ENCODE results near the gene SLC11A2. TPM values are rescaled to one million over a fixed set of nuclear protein-coding genes. Genes with fewer than 3 reads are reported as not detected.
A peak's percentile ranks its signal among the peaks of the same experiment; 100 is the strongest.

The SLC11A2 gene
- total RNA-seq, 1 donor from 2014 or later: 123 TPM

GRCh38 chr12:50985322-50985721, 40.9 kb downstream of the SLC11A2 start:
- Mint-ChIP-seq H3K27me3 (ENCODE audit: low read depth) (no peaks in the 10 kb centered on the region), H3K4me3 (no peak overlapping the region), H3K27ac (peak overlapping the region; percentile 43), H3K4me1 (no peaks in the 10 kb centered on the region), H3K36me3 (peaks cover 18% of the 10 kb centered on the region), H3K9me3 (no peaks in the 10 kb centered on the region)
- DNase-seq (ENCODE audit: low spot score in 2 of 2, unreplicated experiment in 2 of 2): no peak
- TF ChIP-seq, protein P1, sequence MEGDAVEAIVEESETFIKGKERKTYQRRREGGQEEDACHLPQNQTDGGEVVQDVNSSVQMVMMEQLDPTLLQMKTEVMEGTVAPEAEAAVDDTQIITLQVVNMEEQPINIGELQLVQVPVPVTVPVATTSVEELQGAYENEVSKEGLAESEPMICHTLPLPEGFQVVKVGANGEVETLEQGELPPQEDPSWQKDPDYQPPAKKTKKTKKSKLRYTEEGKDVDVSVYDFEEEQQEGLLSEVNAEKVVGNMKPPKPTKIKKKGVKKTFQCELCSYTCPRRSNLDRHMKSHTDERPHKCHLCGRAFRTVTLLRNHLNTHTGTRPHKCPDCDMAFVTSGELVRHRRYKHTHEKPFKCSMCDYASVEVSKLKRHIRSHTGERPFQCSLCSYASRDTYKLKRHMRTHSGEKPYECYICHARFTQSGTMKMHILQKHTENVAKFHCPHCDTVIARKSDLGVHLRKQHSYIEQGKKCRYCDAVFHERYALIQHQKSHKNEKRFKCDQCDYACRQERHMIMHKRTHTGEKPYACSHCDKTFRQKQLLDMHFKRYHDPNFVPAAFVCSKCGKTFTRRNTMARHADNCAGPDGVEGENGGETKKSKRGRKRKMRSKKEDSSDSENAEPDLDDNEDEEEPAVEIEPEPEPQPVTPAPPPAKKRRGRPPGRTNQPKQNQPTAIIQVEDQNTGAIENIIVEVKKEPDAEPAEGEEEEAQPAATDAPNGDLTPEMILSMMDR (IDR thresholded peaks at IDR 0.05; ENCODE audit: unreplicated experiment): no peak

DNA sequence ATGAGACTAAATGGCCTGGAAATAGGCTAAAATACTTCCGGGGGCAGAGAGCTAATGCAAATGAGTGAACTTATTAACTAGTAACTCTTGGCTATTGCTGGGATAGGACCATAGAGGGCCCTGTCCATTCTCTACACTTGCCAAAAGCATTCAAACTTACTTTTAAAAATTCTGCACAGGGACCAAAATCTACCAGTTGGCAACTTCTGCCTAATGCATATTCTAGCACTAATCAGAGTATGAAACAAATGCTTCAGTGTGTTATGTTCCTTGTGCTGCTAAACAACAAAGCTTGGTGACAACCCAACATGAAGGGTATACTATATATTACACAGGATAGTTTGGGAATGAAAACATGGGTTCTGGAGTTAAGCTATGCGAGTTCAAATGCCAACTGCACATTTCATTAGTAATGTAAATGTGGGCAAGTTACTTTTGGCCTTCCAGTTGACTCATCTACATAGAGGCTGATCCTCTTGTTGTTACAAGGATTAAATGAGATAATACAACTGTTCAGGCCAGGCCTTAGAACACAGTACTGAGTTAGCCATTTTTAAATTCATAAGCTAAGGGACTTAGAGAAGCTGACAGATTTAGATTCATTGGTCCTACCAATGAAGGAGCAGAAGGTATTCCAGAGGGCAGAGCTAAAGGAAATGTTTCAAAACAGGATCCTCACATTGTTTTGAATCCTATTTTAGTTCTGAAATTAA, 41.4 kb downstream of the SLC11A2 start:
- no peaks in the 10 kb centered on the region for H3K27me3 Mint-ChIP-seq (ENCODE audit: low read depth)
- H3K36me3 Mint-ChIP-seq: peaks cover 16% of the 10 kb centered on the region
- no peaks in the 10 kb centered on the region for H3K4me1 Mint-ChIP-seq
- TF ChIP-seq, protein P1 (IDR thresholded peaks at IDR 0.05; ENCODE audit: unreplicated experiment): no peak
- no peak for DNase-seq (ENCODE audit: low spot score in 2 of 2, unreplicated experiment in 2 of 2)
- H3K9me3 Mint-ChIP-seq: no peaks in the 10 kb centered on the region
- H3K27ac Mint-ChIP-seq: peak overlapping the region; percentile 43
- no peak overlapping the region for H3K4me3 Mint-ChIP-seq

DNA sequence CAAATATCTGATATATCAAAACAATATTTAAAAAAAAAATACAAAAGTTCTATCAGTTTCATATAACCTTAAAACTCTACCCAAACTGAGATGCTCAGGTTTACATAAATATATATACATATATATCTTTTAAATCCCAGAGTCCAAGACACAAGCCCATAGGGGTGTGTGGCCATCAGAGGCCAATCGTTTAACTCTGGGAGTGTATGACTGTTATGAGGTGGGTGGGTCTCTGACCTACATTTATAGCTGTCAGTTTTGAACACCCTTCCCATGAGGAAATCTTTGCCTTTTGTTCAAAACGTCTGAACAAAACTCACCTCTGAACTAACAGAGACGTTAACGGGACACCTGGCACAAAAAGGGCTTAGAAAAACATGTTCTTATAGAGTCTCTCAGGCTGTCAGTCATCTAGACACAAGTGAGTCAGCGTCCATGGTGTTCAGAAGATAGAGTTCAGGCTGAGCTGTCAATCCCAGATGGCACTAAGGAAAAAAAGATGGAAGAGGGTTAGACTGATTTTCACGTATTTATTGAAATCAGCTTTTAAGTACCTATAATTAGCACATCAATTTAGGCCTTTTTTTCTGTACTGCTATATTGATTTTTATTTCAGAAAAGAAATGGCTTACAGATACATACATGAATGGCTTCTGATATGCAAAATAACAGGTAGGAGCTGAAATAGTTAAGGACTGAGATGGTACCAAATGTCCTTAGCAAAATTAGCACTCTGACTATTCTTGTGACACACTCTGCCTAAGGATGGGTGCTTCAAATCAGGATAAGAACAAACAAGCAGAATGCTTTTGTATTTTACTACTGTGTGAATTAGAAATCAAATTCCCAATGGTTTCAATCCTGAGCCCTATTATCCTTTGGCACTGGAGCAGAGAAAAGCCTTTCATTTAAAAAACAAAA, 44.6 kb downstream of the SLC11A2 start:
- no peaks in the 10 kb centered on the region for H3K4me1 Mint-ChIP-seq
- DNase-seq (ENCODE audit: low spot score in 2 of 2, unreplicated experiment in 2 of 2): no peak
- H3K4me3 Mint-ChIP-seq: no peak overlapping the region
- H3K27ac Mint-ChIP-seq: no peak overlapping the region
- peaks cover 2% of the 10 kb centered on the region for H3K9me3 Mint-ChIP-seq
- H3K27me3 Mint-ChIP-seq (ENCODE audit: low read depth): no peaks in the 10 kb centered on the region
- H3K36me3 Mint-ChIP-seq: peaks cover 17% of the 10 kb centered on the region
- TF ChIP-seq, protein P1 (IDR thresholded peaks at IDR 0.05; ENCODE audit: unreplicated experiment): no peak

DNA sequence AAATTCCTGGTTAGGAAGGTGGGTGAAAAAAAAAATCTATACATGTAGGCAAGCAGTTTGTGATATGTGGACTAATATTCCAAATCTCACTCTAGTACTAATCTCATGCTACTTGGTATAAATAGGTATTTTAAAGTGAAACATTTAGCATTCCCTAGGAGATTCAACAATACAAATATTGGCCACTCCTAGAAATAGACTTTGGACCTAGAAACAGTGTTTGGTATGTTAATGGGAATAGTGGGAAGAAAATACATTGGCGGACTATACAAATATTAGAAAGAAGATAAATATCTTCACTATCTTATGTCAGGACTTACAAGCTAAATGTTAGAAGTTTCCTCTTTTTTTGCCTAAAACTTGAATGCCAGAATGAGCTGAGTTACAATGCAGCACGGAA, 45.6 kb downstream of the SLC11A2 start:
- H3K9me3 Mint-ChIP-seq: peaks cover 5% of the 10 kb centered on the region
- TF ChIP-seq, protein P1 (IDR thresholded peaks at IDR 0.05; ENCODE audit: unreplicated experiment): no peak
- DNase-seq (ENCODE audit: low spot score in 2 of 2, unreplicated experiment in 2 of 2): no peak
- no peaks in the 10 kb centered on the region for H3K4me1 Mint-ChIP-seq
- peaks cover 27% of the 10 kb centered on the region for H3K36me3 Mint-ChIP-seq
- H3K27ac Mint-ChIP-seq: no peak overlapping the region
- no peak overlapping the region for H3K4me3 Mint-ChIP-seq
- H3K27me3 Mint-ChIP-seq (ENCODE audit: low read depth): no peaks in the 10 kb centered on the region

GRCh38 chr12:50979369-50980052, 46.7 kb downstream of the SLC11A2 start:
- peaks cover 6% of the 10 kb centered on the region for H3K9me3 Mint-ChIP-seq
- H3K36me3 Mint-ChIP-seq: peaks cover 36% of the 10 kb centered on the region
- no peaks in the 10 kb centered on the region for H3K4me1 Mint-ChIP-seq
- H3K4me3 Mint-ChIP-seq: no peak overlapping the region
- no peak overlapping the region for H3K27ac Mint-ChIP-seq
- TF ChIP-seq, protein P1 (IDR thresholded peaks at IDR 0.05; ENCODE audit: unreplicated experiment): no peak
- no peak for DNase-seq (ENCODE audit: low spot score in 2 of 2, unreplicated experiment in 2 of 2)
- H3K27me3 Mint-ChIP-seq (ENCODE audit: low read depth): no peaks in the 10 kb centered on the region

Data from mesothelial cell of epicardium (in vitro differentiated cells).